Dermis blood vessel endothelial cell (primary cell): ENCODE results near the gene MTG1. TPM values are rescaled to one million over a fixed set of nuclear protein-coding genes. Genes with fewer than 3 reads are reported as not detected.
A peak's percentile ranks its signal among the peaks of the same experiment; 100 is the strongest.
"Not testable (repeated sequence)": the region's sequence is repeated elsewhere in the genome, so short reads cannot be mapped to it uniquely, and the experiment has no call there.

Experiments
- DNase-seq: peaks from one replicate; pipeline ENCODE4 v3.0.0; 2010
- total RNA-seq: library from RNA; depleted of rRNA; stranded (reverse); fragments of >200 nt; gene quantifications from 2 replicates; pipeline ENCODE4 v1.2.3, GENCODE V29; 2014

The MTG1 gene
- total RNA-seq, 1 donor from 2014 or later = 43.2 TPM

DNA sequence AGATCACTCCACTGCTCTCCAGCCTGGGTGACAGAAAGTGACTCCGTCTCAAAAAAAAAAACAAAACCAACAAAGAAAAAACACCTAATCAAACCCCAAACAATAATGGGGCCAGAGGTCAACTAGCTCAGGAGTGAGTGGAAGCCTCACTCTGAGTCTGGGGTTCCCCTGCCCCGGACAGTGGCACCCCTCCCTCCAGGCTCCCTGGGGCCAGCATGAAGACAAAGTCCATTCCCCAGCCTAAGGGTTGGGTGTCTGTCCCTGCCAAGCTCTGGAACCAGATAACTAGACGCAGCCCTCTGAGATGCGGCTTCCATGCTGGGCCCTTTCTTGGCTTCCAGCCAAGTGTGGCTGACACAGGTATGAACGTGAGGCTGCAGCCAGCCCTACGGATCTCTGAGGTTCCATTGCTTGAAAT, 34.4 kb upstream of the MTG1 start:
- DNase-seq = no peak

DNA sequence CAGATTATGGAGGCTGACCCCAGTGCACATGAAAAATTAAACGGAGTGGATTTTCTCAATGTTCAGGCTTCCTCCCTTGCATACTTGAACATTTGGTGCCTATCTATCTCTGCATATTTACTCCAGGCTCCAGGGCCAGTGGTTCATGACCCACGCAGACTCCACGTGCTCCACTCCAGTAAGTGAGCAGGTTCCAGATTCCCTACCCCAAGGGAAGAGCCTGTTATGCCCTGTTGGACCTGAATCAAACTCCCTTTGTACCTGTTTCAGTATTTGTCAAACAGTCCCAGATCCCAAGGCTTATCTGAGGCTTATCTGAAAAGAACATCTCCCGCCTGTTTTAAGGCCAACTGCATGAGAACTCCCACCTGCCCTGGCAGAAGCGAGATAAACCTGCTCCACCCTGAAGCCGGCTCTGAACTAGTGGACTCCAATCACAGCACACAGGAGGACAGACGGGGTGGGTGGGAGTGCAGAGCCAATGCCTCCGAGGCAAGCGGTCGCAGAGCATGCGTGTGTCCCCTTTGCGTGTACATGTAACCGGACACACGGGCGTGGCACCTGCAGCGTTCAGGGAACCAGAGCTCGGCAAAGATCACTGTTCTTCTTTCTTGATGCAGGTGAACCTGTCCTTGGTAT, 33.9 kb upstream of the MTG1 start:
- no peak for DNase-seq

DNA sequence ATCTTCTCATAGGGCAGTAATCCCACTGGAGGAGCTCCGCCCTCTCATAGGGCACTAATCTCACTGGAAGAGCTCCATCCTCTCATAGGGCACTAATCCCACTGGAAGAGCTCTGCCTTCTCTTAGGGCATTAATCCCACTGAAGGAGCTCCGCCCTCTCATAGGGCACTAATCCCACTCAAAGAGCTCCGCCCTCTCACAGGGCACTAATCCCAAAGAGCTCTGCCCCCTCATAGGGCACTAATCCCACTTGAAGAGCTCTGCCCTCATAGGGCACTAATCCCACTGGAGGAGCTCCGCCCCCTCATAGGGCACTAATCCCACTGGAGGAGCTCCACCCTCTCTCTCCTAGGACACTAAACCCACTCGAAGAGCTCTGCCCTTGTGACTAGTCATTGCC, 32.7 kb upstream of the MTG1 start:
- DNase-seq = no peak

DNA sequence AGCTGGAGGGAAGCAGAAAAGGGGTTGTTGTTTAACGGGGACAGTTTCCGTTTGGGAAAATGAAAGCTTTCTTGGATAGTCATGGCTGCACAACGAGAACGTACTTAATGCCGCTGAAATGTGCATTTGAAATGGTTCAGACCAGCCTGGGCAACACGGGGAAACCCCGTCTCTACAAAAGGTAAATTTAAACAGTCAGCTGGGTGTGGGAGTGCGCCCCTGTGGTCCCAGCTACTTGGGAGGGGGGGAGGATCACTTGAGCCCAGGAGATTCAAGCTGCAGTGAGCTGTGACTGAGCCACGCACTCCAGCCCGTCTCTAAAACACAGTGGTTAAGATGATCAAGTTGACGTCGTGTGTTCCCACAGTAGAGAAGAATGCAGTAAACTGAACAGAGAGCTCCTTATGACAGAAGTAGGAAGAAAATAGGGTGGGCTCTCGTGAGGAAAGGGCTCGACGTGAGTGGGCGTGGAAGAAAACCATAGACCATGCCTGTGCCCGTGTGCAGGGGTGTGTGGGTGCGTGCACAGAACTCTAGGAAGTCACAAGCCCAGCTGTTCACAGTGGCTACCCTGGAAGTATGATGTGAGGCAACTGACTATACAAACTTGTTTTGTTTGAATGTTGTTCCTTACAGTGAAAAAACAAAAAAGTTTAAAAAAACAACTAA, 32.0 kb upstream of the MTG1 start:
- DNase-seq = no peak

DNA sequence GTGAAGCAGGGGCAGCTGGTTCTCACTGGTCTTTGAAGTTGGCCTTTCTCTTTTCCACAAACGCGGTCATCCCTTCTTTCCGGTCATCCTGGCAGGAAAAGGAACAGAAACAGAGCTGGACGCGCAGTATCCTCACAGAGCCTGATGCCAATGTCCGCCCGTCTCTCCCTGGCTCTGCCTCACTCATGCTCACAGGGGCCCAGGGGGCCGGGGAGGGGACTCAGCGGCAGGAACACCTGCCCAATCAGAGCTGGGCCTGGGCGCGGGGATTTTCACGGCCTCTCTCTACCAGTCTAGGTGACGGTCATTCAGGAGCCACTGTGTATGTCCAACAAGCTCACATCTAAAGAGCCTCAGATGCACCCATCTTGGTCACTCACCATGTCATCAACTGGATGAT, 31.1 kb upstream of the MTG1 start:
- no peak for DNase-seq

DNA sequence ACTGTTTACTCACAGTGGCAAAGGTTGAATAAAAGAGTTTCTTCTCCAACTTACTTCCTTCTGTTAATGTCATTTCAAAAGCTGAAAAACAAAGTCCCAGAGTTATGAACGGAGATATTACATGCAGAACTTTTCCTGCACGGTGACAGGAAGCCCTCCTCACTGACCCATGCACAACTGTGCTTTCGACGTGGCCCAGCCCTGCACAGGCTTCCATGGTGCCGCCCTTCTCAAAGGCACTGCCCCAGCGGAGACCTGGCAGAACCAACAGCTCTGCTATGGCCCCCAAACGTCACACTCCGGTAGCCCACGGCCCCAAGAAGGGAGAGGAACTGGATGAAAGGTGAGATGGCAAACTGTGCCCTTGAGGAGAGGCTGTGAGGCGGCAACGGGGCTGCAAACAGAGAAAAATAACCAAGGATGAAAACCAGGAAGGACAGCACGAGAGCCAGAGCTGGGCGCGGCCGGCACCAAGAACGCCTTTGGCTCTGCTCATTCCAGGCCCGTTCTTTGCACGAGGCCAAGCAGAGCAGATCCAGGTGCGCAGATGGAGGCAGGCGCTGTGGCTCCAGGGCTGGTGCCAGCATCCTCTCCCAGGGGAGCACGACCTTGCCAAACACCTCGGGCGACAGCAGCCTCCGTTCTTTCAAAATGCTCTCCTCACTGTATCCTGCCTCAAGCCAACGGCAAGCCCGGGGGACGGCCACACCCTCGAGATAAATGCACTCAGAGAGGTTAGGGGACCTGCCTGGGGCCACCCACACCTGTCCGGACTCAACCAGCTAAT, 29.1 kb upstream of the MTG1 start:
- no peak for DNase-seq

DNA sequence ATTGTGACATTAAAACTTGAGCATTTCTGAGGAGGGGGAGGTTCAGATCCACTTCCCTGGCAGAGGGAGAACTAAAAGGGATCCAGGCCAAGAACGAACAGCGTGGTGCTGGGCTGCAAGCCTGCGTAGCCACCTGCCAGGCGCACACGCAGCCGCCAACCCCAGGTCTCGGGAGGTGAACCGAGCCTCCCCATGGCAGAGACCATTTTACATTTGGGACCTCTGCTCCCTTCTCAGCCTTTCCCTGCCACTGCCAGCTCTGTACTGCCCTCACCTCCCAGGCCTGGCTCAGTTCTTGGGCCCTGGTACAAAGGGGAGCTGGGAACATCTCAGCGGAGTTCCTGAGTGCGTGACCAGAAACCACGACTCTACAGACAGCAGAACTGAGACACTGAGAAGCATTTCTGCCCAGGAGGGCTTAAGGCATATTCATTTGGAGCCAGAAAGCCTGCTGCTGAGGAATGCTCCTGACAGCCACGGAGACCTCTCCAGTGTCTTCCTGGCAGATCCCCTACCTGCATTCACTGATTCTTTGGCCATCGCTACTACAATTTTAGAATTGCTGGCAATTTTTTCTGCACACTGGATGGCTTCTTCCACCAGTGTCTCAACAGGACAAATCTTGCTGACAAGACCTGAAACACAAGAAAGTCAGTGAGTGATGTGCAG, 28.4 kb upstream of the MTG1 start:
- DNase-seq = no peak

DNA sequence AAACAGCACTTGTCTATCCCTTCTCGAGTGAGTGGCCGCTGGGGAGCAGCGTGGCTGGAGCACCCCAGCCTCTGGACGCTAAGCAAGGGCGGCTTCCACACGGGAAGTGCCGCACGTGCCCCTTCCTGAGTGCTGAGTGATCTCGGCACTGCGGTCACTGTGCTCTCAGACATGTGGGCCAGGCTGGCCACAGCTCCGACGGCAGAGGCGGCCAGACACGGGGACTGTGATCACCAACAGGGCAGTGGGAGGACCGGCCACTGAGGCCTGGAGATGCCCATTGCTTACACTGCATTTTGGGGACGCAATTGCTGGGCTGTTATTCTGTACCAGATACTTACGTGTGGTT, 27.9 kb upstream of the MTG1 start:
- no peak for DNase-seq

DNA sequence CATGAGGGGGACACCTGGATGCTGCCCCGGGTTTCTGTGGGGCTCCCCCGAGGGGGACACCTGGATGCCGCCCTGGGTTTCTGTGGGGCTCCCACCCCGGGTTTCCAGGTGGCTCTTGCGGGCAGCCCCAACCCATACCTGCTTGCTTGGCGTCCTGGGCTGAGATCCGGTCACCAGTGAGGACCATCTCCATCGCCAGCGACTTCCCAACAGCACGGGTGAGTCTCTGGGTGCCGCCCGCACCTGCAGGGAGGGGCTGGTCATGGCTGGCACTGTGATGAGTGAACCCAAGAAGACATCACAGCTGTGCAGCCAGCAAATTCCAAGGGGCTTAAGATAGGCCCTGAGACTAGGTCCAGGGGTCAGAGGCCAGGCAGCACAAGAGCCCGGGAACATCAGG, 27.2 kb upstream of the MTG1 start:
- DNase-seq = no peak

DNA sequence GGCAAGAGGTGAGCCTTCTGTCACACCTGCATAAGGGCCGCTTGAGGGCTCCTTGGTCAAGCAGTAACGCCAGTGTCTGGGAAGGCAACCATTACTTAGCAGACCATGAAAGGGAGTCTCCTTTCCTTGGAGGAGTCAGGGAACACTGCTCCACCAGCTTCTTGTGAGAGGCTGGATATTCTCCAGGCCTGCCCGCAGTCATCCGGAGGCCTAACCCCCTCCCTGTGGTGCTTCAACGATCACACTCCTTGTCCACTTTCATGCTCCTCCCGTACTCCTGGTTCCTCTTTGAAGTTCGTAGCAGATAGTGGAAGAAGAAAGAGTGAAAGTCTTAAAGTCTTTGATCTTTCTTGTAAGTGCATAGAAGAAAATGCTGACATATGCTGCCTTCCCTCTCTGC, 26.5 kb upstream of the MTG1 start:
- DNase-seq = not testable (repeated sequence)

DNA sequence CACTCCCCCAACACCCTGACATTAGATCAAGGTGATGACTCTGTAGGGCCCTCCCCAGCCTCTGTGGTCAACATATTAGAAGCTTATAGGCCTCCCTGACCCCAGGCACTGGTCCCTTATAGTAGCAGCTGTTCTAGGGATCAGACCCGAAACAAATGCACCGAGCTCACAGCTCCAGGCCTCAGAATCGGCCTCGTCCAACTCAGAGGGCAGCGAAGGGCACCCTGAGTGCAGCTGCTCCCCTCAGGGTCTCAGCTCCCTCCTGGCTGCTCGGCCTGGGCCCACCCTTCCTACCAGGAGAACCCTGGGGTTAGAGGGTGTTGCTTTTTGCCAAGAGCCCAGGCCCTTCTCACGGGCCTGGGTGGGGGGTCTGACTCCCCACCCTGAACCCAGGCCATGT, 25.8 kb upstream of the MTG1 start:
- DNase-seq = no peak

DNA sequence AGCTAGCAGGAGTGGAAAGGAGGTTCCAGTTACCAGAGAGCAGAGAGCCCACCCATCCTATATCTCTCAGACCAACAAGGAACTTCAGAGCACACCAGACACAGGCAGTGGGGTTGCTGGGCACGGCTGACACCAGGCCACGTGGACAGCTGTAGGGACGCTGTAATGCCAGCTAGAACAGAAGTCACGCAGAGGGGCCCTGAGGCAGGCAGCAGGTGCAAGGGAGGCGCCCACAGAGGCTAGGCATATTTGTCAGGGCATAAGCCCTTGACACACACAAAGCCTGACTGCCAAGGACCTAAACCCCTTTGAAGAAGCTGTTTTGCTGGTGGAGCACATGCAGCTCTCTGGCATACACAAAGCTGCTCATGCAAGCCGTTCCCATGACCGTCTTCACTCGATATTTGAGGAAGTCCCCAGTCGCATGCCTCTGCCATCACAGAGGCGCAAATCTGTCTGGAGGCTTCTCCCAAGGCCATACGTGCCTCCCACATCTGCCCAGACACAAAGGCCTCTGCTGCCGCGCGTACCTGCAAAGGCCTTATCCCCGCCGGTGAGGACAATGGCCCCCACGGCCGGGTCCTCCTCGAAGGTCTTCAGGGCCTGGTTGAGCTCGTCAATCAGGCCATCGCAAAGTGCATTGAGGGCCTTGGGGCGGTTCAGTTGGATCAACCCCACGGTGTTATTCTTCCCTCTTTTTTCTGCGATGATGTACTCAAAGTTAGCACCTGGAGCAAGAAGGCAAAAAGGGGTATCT, 23.7 kb upstream of the MTG1 start:
- no peak for DNase-seq

DNA sequence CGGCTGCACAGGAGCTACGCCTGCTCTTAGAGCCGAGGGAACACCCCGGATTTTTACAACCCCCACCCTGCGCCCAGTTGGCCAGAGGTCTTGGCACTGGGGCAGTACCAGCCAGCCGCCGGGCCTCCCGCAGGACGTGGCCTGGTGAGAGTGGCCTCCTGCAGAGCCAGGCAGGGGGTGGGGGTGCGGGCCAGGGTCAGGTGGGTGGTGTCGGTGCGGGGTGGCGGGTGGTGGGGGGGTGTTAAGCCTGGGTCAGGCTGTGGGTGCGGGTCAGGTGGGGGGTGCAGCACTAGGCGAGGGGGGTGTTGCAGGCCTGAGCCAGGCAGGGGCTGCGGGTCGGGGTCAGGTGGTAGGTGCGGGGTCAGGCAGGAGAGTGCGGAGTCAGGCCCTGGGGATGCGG, 21.4 kb upstream of the MTG1 start:
- DNase-seq = no peak

DNA sequence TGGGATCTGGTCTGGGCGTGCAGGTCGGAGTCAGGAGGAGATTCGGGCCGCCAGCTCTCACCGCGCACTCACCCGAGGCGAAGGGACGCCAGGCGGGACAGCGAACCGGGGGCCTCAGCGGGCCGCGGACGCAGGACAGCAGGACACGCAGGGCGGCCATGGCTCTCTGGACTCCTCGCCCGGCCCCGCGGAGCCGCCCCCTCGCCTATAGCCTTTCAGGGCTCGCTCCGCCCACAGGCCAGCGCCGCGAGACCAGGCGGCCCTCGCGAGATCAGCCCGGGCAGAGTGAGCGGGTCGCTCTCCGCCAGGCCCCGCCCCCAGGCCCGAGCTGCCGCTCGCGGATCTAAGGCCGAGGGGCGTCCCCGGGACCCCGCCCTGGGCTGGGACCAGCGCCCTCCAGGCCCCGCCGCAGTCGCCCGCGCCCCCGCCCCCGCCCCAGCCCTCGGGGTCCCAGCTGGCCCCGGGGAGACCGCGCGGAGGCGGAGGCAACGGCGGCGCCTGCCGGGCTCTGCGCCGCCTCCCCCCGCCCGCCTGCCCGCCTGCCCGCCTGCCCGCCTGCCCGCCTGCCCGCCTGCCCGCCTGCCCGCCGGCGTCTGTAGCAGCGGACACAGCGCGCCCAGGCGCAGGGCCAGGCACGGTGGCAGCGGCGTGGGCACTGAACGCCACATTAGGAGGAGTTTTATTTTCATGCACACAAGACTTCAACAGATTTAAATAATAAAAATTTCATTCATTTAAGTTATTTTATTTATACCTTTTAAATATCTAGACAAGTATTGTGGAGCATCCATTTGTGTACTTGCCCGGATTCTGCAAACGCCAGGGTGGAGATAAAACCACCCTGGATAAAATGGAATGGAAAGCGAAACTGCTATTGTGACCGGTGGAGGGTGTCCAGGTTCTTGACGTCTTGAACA, 20.5 kb upstream of the MTG1 start, which contains the start of gene ECHS1:
Gene ECHS1, minus strand, starts transcription at position 181 of the 917 bp plus-strand sequence. Its CDS starts 21 bp downstream, at position 160.
- DNase-seq = peak; percentile 96

DNA sequence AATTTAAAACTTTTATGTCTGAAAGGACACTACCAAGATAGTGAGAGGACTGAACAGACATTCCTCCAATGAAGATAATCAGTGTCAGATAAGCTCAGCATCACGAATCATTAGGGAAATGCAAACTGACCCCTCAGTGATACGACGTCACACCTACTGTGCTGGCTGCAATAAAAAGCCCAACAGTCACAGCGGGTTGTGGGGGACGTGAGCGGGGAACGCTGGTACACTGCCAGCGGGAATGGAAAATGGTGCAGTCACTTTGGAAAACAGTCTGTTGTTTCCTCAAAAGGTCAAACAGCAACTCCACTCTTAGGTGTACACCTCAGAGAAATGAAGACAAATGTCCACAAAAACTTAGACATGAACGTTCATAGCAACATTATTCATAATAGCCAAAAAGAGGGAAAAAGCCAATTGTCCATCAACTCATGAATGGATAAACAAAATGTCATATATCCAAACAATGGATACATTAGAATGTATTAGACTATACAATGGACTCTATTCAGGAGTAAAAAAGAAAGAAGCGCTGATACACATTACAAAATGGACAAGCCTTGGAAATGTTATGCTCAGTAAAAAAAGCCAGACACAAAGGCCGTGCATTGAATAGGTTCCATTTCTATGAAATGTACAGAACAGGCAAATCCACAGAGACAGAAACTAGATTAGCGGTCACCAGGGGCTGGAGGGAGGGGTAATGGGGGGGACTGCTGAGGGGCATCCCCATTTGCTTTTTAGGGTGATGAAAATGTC, 18.4 kb upstream of the MTG1 start:
- no peak for DNase-seq

DNA sequence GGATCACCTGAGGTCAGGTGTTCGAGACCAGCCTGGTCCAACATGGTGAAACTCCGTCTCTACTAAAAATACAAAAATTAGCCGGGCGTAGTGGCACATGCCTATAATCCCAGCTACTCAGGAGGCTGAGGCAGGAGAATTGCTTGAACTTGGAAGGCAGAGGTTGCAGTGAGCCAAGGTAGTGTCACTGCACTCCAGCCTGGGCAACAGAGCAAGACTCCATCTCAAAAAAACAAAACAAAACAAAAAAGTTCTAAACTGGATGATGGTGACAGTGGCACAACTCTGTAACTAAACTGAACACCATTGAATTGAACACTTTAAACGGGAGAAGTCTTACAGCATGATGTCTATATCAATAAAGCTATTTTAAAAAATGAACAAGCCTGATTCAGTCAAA, 17.8 kb upstream of the MTG1 start:
- not testable (repeated sequence) for DNase-seq

DNA sequence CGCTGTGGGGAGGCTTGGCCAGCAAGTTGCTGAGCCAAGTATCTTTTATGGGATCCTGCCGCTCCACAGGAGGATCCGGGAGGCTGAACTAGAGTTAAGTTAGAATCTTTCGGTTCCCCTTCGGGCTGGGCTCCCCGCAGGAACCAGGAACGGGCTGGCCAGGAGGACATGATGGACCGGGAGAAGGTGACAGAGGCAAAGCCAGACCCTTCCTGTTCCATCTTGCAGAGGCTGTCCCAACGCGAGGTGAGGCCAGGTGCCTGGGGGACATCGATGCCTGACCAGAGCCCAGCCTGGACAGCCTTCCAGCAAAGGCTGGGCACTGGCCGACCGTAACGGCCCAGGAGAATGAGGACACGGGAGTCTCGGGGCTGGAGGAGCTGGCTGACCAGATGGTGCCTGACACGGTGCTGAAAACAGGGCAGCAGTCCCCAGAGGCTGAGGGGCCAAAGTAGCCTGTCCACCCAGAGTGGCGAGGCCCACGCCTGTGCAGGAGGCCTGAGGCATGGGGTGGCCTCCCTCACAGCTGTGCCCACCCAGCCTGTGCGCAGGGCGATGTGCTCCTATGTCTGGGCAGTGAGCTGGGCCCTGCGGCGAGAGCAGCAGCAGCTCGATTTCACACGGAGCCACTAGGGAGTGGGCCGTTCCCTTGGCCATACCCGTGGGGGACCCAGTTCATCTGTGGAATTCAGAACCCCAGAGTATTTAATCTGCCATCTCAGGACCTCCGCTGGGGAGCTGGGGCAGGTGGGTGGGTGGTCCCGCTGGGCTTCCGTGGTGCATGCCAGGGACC, 16.7 kb upstream of the MTG1 start:
- no peak for DNase-seq

DNA sequence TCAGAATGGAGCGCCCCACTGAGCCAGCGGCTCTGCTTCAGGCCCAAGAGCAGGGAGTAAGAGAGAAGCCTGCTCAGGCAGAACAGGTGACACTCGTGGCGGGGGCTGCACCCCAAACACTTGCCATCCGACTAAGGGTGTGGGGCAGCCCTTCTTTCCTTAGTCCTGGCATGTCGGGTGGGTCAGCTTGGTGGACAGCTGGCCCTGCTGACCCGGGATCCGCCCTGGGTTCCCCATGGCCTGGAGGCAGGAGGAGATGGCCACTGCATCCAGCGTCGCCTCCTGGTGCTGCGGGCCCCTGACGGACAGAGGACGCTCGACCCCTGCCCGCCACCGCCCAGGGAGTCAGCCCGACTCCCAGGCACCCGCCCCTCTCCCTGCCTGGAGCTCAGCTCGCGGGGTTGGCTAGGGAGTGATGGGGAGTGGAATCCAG, 16.1 kb upstream of the MTG1 start:
- no peak for DNase-seq

DNA sequence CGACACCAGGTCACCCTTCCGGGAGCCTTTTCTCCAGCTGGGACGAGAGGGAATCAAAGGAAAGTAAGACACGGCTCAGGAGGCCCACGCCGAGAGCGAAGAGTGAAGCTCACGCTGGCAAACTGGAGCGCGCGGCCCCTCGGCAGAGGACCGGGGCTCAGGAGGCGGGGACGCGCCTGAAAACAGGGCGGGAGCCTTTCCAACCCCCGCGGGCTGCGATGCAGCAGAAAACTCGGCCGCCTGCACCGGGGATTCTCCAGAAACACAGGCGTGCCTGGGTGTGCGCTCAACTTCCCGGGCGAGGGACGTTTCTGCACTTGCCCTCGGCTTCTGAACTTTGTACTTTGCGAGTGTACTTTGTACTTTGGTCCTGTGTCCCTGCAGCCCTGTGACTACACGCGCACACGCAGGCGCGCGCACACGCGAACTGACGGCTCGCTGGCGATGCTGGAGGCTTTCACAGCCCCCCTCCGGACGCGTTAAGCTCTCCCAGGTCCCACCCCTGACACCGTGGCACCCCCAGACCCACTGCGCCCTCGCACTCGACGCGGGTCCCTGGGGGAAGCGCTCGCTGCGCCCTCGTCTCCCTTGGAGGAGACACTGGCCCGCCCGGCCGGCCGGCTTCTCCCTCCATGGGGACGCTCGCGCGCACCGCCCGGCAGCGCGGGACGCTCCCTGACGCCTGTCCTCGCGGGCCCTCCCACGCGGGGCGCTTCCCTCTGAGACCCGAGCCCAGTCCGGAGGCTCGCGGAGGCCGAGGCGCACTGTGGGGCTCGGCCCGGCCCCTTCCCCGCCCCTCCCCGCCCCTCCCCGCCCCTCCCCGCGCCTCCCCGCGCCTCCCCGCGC, 15.5 kb upstream of the MTG1 start:
- peak; percentile 47 for DNase-seq
